Stomach smooth muscle (tissue), 2 donors: Measurements from ENCODE around the gene UQCR11.

ENCODE experiments used
- H3K27ac ChIP-seq: one replicate; pipeline ENCODE4 v1.7.0; 2013; ENCODE audit warnings: mild to moderate bottlenecking, low read length, inconsistent platforms
- H3K27me3 ChIP-seq, 2 donors: one replicate each; pipeline ENCODE4 v1.7.0; 2013; ENCODE audit warnings: low read length in 2 of 2; ENCODE audit not compliant: insufficient read depth in 2 of 2, control insufficient read depth in 1 of 2
- H3K36me3 ChIP-seq, 2 donors: one replicate each; pipeline ENCODE4 v1.7.0; 2013; ENCODE audit warnings: low read length in 2 of 2; ENCODE audit not compliant: control insufficient read depth in 2 of 2, insufficient read depth in 2 of 2
- H3K4me1 ChIP-seq: one replicate; pipeline ENCODE4 v1.7.0; 2013; ENCODE audit warnings: low read length; ENCODE audit not compliant: control insufficient read depth, insufficient read depth
- H3K4me3 ChIP-seq, 2 donors: one replicate each; pipeline ENCODE4 v1.7.0; 2013; ENCODE audit warnings: low read length in 2 of 2
- H3K9ac ChIP-seq, 2 donors: one replicate each; pipeline ENCODE4 v1.7.0; 2013; ENCODE audit warnings: low read length in 2 of 2, mild to moderate bottlenecking in 1 of 2
- H3K9me3 ChIP-seq, 2 donors: one replicate each; pipeline ENCODE4 v1.7.0; 2013; ENCODE audit warnings: low read length in 2 of 2; ENCODE audit not compliant: control insufficient read depth in 2 of 2
- donor health status: healthy.
- donor health status: Pancreatic carcinoma.

Gene UQCR11

DNA sequence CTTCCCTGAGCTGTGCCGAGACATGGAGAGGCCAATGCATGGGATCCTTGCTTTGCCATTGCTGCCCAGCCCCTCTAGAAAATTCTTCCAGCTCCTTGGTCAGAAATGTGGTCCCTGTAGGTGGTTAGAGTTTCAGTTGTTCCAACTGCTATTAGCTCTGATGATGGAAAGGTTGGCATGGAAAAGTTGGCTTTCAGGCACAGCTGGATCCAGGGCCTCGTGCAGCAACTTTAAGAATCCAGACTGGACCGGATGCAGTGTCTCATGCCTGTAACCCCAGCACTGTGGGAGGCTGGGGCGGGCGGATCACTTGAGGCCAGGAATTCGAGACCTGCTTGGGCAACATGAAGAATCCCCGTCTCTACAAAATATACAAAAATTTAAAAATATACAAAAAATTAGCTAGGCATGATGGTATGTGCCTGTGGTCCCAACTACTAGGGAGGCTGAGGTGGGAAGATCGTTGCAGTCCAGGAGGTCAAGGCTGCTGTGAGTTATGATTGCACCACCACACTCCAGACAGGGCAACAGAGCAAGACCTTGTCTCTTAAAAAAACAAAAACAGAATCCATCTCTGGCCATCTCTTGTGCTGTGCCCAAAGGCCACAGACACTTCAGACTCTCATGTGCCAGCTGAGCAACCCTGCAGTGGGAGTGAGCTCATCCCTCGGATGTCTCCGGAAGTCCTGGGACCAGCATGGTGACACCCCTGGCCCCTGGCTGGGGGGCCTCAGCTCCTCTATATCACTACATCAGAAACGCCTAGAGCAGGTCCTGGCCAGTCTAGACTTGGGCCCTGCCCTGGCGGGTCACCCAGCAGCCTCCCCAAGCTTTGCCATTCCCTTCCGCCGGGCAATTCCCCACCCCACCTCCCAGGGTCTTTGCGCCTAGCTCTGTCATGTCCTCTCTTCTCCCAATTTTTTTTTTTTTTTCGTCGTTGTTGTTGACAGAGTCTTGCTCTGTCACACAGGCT lies 53.9 kb downstream of the UQCR11 start:
- Histone ChIP-seq H3K36me3 (no peaks in the 10 kb centered on the region), H3K9me3 (no peaks in the 10 kb centered on the region), H3K4me1 (no peaks in the 10 kb centered on the region), H3K4me3 (no peak overlapping the region), H3K27ac (no peak overlapping the region), H3K9ac (no peak overlapping the region), H3K27me3 (no peaks in the 10 kb centered on the region)

GRCh38 chr19:1549332-1549945 lies 55.8 kb downstream of the UQCR11 start:
- Histone ChIP-seq H3K9ac (no peak overlapping the region), H3K27me3 (peaks cover 0 to 6% of the 10 kb centered on the region in 2 donors)

More at GRCh38 chr19:1549332-1549945, 55.8 kb downstream of the UQCR11 start:
- Histone ChIP-seq H3K4me3 (no peak overlapping the region), H3K27ac (no peak overlapping the region), H3K36me3 (no peaks in the 10 kb centered on the region), H3K9me3 (no peaks in the 10 kb centered on the region), H3K4me1 (peaks cover 2% of the 10 kb centered on the region)
